MM.1S (cell line): Measurements from ENCODE around the gene GTSE1.

Experiments used
- CTCF ChIP-seq: fragments of 300-600 bp; sonication (generic); IDR thresholded peaks from 2 replicates; pipeline ENCODE4 v1.5.1; 2016; ENCODE audit warnings: antibody characterized with exemption, low read length, mixed read lengths
- EZH2 ChIP-seq: fragments of 300-600 bp; sonication (generic); optimal IDR thresholded peaks from 2 replicates; pipeline ENCODE3; 2017; ENCODE audit warnings: low read depth, mild to moderate bottlenecking, antibody characterized with exemption, low read length, mixed read lengths

- no peak for TF ChIP-seq CTCF
- TF ChIP-seq EZH2 = no peak
These were observed 39.7 kb downstream of the GTSE1 start for GRCh38 chr22:46336119-46337078.
